HG02852 (cell line): ENCODE results near the gene PLEKHG4.

ENCODE experiments used
- ATAC-seq: cut with Tn5 transposase; IDR thresholded peaks from one replicate; pipeline ENCODE4 v1.9.1; 2021; ENCODE audit warnings: mild to moderate bottlenecking, moderate library complexity; ENCODE audit not compliant: unreplicated experiment

PLEKHG4 gene

GRCh38 chr16:67263201-67263600, 16.1 kb upstream of the PLEKHG4 start:
- no peak for ATAC-seq

GRCh38 chr16:67264277-67264676, 15.1 kb upstream of the PLEKHG4 start:
- no peak for ATAC-seq

- ATAC-seq, result no peak
Observed at GRCh38 chr16:67264866-67265265, 14.5 kb upstream of the PLEKHG4 start.

DNA sequence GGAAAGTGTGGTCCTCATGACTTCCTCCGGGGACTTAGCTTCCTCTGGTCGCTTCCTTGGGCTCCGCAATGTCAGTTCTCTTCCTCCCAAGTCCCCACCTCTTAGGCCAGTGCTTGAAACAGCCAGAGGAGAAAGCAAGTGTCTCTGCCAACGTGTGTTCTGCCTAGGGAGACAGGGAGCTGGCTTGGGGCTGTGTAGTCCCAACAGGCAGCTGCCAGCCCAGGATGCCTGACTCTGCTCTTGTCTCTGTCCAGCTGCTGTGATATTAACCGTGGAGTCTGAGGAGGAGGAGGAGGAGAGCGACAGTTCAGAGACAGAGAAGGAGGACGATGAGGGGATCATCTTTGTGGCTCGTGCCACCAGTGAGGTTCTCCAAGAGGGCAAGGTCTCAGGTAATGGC, 13.5 kb upstream of the PLEKHG4 start:
- no peak for ATAC-seq

DNA sequence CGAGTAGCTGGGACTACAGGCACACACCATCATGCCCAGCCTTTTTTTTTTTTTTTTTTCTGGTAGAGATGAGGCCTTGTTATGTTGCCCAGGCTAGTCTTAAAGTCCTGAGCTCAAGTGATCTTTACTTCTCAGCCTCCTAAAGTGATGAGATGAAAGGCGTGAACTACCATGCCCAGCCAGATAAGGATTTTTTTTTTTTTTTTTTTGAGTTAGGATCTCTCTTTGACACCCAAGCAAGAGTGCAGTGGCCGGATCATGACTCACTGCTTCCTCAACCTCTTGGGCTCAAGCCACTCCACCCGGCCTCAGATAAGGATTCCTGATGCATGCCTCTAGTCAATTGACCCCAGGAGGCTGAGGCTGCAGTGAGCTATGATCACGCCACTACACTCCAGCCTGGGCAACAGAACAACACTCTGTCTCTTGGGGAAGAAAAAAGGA, 11.2 kb upstream of the PLEKHG4 start:
- no peak for ATAC-seq

DNA sequence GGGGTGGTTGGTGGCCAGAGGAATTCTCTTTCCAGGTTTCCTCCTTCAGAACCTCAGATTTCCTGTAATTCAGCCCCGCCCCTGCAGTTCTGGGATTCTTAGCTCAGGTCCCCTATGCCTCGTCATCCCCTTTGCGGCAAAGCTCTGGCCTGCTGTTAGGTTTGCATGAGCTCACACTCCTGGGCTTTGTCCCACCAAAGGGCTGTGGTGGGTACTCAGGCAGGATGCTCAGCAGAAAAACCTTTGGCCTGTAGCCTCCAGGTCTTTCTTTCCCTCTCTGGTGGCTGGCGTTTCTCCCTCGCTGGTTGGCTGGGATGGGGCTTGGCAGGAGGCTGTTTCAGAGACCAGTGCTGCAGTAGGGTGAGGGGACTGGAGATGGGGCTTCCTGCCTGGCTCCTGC, 9.6 kb upstream of the PLEKHG4 start:
- no peak for ATAC-seq

- no peak for ATAC-seq
Observed at GRCh38 chr16:67270931-67271338, 8.4 kb upstream of the PLEKHG4 start.

- no peak for ATAC-seq
Observed at GRCh38 chr16:67271446-67271845, 7.9 kb upstream of the PLEKHG4 start.

GRCh38 chr16:67275321-67275720, 4.0 kb upstream of the PLEKHG4 start:
- ATAC-seq, result no peak

GRCh38 chr16:67277294-67277998, 1.9 kb upstream of the PLEKHG4 start:
- no peak for ATAC-seq

GRCh38 chr16:67277999-67278772, 1.1 kb upstream of the PLEKHG4 start:
- peak; percentile 5 for ATAC-seq

DNA sequence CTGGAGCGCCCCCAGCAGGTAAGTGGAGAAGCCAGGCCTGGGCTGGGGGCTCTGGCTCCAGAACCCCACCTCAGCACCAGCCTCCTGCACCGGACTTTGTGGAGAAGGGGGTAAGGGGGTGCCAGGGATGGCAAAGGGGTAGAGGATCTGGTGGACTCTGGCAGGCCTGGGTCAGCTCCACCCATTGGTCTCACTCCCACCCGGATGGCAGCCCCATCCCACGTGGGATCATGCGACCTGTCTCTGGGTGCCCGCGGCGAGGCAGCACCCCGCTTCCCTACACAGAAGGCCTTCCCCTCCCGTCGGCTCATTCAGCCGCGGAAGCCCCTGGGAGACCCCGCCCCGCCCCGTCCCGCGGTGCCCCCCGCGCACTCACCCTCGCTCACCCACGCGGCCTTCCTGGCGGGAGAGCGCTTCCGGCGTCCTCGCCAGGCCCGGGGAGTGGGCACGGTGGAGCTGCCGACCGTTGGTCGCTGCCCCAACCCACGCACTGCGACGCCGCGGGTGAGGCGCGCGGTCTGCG, 498 bp upstream of the PLEKHG4 start:
- ATAC-seq, result peak; percentile 33

- ATAC-seq, result no peak
Observed at GRCh38 chr16:67280090-67281015, 1.0 kb downstream of the PLEKHG4 start.

DNA sequence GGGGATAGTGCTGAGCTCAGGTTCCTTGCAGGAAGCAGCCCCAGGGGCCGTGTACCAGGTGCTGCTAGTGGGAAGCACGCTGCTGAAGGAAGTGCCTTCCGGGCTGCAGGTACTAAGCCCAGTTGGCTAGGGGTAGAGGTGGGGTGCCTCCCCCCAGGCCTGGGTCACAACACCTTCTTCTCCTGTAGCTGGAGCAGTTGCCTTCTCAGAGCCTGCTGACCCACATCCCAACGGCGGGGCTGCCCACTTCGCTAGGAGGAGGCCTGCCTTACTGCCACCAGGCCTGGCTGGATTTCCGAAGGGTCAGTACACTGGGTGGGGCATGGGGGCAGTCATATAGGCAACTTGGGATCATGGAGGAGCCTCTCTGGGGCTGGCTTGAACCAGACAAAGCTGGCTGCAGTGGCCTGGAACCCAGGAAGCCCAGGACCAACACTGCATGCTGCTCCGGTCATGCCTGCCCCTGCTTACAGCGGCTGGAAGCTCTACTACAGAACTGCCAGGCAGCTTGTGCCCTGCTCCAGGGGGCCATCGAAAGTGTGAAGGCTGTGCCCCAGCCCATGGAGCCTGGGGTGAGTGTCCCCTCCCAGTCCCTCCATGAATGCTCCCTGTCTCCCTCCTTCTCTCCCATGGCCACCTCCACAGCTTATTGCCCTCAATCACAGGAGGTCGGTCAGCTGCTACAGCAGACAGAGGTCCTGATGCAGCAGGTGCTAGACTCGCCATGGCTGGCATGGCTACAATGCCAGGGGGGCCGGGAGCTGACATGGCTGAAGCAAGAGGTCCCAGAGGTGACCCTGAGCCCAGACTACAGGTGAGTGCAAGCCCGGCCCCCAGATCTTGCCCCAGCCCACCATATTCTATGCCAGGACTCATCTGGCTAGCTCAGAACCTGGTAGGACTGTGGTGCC, 2.5 kb downstream of the PLEKHG4 start:
- no peak for ATAC-seq

DNA sequence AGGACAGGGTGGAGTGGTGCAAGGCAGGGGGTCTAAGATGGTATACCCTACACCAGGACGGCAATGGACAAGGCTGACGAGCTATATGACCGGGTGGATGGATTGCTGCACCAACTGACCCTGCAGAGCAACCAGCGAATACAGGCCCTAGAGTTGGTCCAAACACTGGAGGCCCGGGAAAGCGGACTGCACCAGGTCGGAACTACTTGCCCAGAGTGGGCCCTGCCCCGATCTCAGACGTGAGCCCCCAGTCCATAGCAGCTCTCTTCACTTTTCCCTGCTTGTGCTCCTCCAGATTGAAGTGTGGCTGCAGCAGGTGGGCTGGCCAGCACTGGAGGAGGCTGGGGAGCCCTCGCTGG, 3.1 kb downstream of the PLEKHG4 start:
- ATAC-seq, result no peak

DNA sequence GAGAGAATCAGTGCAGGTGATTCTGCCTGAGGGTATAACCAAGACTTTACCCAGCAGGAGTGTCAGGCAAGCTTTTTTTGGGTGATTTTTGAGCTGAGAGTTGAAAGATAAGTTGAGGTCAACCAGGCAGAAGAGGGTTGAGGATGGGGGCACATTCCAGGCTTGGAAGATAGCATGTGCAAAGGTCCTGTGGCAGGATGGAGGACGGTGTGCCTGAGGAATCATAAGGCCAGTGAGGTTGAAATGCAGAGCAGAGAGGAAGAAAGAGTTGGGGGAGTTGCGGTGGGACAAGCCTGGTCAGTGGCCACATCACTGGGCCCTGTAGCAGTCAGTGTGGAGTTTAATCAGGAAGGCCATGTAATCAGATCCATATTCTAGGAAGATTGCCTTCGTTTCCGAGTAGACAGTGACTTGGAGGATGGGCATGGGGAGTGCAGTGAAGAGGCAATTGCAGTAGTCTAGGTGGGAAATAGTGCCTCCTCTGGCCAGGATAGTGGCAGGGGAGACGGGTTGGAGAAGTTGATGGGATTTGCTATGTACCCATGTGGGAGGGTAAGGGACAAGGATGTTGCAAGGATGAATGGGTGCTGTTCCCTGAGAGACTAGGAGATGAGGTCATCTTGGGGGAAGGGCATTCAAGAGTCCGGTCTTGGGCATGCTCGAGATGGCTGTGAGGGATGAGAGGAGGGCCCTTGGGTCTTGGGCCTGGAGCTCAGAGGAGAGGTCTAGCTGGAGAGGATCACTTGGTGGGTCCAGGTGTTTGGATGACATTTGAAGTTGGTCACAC, 3.9 kb downstream of the PLEKHG4 start:
- no peak for ATAC-seq

DNA sequence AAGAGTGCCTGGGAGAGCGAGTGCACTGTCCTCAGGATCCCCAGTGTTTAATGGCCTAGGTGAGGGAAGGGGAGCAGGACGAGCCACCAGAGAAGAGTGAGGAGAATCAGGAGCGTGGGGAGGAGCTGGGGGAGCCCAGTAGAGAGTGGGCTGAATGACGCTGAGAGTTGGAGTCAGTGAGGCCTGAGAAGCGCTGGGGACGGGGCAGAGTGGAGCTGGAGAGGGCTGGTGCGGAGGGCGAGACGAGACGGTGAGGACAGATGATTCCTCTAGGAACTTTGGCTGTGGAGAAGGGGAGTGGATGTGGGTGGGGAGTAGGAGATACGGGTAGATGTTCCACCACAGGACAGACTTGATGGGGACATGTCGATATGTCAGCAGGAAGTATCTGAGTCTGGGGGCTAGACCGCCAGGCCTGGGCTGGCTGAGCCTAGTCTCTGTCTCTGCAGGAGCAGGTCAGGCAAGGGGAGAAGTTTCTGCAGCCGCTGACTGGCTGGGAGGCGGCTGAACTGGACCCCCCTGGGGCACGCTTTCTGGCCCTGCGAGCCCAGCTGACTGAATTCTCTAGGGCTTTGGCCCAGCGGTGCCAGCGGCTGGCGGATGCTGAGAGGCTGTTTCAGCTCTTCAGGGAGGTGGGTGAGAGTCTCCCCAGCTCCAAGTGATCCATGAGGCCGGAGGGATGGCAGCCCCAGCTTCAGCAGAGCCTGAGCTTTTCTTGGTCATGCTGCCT, 4.7 kb downstream of the PLEKHG4 start:
- no peak for ATAC-seq
